Skin of body (tissue), 2 donors: Measurements from ENCODE around the gene FGD4. TPM values are rescaled to one million over a fixed set of nuclear protein-coding genes. Genes with fewer than 3 reads are reported as not detected.

Experiments used
- DNase-seq: peaks from one replicate; lab custom pipeline; 2025; lab: John Stamatoyannopoulos, UW
- total RNA-seq: library from RNA; depleted of rRNA; stranded (reverse); fragments of >200 nt; gene quantifications from one replicate; pipeline ENCODE4 v1.2.3, GENCODE V29; 2014

The FGD4 gene
- 21.9 TPM for total RNA-seq

GRCh38 chr12:32399370-32400113 lies at the start of gene FGD4:
Gene FGD4 (plus strand): TSS chr12:32399558.
- peak; percentile 1 for DNase-seq

DNA sequence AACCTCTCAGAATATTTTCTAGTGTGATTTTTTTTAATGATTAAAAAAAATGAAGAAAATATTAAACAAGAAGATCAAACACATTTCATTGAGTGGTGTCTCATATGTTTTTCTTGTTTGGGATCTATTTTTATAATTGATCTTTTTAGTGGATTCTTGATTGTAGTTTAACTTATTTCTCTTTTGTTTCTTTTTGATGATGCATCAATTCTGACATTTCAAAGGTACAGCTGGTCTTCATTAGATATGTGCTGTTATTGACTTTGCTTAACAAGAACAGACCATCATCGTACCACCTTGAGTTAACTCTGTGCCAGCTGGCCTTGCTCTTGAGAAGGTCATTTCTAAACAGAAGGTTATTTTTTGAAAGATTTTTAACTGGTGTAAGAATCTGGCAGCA lies 45.8 kb upstream of the FGD4 start:
- no peak for DNase-seq

DNA sequence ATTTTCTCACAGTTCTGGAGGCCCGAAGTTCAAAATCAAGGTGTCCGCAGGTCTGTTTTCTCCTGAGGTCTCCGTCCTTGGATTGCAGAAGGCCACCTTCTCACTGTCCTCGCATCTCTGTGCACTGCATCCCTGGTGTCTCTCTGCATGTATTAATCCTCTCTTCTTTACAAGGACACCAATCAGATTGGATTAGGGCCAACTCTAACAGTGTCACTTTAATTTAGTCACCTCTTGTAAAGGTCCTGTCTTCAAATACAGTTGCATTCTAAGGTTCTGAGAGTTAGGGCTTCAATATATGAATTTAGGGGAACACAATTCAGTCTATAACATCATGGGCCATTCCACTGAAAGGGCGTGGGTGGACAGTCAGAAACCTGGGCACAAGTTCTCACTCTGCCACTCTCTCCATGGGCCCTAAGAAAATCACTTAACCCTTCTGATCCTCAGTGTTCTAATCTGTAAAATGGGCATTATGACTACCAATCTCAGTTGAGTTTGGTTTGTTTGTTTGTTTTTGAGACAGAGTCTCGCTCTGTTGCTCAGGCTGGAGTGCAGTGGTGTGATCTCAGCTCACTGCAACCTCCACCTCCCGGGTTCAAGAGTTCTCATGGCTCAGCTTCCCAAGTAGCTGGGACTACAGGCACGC lies 41.6 kb upstream of the FGD4 start:
- no peak for DNase-seq

- DNase-seq = no peak
Measured at GRCh38 chr12:32360956-32361355, 38.4 kb upstream of the FGD4 start.

GRCh38 chr12:32362892-32363291 lies 36.5 kb upstream of the FGD4 start:
- DNase-seq = no peak

DNA sequence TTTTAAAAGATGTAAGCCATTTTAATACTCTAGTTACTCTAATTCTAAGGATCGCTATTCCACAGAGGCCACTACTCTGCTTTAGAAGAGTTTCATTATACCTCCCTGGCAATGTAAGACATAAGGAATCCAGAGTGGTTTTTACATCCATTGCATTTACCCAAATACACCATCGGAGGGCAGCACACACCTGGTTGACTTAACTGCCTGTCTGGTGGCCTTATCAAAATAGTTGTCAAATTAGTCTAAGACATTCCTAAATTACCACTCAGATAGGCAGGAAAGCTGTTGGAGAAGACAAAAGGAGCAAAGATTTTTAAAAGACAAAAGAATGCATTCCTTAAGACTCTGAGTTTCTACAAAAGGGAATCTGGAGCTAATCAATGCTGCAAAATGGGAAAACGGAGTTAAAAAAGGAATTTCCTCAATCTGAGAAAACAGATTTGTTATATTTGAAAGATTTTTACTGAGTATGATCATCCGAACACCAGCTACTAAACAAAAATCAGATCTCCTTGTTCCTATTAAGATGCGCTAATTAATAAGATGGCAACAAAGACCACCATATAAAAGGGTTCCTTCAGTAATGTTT lies 33.8 kb upstream of the FGD4 start:
- peak; percentile 48 for DNase-seq

DNA sequence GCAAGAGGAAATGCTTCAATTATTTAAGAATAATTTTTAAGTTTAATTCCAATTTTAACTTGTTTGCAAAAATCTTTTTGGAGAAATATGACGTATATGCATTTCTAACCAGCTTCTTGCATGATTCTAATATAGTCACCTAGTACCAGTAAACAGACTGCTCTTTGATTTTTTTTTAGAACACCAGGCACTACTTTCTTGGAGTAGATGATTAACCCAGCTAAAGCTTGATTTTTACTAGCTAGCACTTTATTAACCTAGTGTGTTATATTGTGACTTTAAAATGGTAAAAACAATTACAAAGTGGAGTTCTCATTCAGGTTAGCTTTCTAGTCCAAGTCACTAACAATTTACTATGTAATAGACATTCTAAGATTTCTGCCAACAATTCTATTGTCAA lies 32.6 kb upstream of the FGD4 start:
- no peak for DNase-seq

DNA sequence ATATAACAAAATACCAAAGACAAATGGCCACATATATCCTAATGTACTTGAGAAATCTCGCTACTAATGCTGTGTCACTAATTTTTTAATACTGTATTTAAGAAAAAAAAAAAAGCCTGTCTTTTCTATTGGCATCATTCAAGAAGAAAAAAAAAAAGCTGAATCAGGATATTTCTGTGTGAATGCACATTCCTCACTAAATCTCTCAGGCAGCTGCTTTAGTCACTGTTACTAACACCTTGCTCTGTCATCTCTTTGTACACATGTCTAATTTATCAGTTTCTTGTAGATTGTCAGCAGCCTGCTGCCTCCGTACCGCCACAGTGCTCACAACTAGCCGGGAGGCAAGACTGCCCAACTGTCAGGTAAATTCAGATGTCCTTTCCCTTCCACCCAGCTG lies 32.0 kb upstream of the FGD4 start:
- DNase-seq = no peak

DNA sequence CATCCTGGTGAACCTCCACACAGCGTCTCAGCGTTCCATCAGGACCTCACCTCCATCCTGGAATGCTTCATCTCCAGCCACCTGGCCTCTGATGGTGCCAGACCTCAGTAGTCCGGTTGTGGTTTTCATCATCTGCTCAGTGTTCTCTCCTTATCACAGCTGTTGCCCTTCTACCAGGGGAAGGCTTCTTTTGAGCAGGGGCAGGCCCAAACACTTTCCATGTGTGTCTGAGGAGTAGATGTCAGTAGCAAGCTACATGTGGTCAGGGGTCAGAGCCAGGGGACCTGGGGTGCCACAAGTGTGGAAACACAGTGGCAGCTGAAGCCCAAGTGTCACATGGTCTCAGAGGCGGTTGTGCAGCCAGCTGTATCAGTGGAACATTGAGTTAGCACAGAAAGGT lies 30.2 kb upstream of the FGD4 start:
- DNase-seq = no peak

GRCh38 chr12:32377344-32378055 lies 21.9 kb upstream of the FGD4 start:
- no peak for DNase-seq

DNA sequence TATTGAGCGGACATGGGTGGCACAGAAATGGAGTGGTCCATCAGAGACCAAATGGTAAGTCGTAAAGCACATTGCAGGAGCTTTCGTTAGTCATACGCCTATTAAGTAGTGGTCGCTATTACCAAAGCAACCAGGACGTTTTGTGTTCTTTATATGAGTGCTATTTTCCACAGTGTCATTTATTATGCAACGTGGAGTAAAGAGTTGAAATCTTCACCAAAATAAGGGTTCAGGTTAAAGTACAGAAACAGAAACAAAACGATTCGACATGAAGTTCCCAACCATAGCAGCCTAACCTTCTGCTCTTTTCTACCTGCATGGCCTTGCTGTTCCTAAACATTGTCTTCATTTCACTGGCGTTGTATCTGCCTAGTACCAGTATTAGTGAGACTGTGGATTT lies 20.1 kb upstream of the FGD4 start:
- DNase-seq = no peak

DNA sequence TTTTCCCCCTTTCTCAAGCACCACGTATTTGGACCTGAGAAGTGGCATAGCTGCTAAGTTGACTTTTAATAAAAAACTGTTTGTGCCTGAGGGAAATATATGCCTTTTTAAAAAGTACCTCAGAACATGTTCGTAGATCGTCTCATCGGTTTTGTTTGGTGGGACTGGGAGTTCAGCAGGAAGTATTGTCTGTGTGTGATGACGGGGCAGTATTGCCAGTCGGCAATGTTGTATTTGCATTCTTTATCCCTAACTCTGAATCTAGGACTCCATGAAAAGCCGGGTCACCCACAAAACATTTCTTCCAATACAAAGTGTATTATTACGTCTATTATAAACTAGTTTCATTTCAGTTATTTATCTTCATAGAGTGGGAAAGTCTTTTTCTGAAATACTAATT lies 19.7 kb upstream of the FGD4 start:
- no peak for DNase-seq

- DNase-seq = no peak
Measured at GRCh38 chr12:32382226-32382625, 17.1 kb upstream of the FGD4 start.

DNA sequence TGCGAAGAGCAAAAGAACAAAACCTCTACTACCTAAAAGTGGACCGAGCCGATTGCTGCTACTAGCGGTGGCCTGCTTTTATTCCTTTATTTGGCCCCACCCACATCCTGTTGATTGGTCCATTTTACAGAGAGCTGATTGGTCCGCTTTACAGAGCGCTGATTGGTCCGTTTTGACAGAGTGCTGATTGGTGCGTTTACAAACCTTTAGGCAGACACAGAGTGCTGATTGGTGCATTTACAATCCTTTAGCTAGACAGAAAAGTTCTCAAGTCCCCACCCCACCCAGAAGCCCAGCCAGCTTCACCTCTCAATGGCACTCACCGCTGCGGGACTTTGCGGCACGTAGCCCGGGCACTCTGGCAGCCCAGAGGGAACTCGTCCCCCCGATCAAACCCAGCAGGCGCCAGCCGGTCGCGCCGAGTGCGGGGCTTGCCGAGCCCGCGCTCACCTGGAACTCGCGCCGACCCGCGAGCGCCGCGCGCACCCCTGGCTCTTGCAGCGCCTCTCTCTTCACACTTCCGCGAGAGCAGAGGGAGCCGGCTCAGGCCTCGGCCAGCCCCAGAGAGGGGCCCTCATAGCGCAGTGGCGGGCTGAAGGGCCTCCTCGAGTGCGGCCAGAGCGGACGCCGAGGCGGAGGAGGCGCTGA lies 8.7 kb upstream of the FGD4 start:
- DNase-seq = no peak

DNA sequence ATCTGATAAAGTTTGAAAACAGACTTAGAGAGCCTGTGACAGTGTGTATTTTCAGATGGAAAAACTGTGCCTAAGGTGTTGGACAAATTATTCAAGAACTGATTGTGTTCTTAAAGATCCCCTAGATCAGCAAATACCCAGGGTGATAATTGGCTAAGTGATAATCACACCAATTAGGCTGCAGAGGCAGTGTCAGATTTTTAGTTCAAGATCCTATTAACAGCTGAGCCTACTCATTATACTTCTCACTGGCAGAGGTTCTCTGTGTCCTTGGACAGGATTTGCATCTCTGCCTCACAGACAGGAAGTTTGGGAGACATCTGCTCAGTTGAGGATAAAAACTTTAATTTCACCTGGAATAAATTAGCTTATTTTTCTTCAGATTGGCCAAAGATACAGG lies 4.3 kb upstream of the FGD4 start:
- DNase-seq = no peak

- no peak for DNase-seq
Measured at GRCh38 chr12:32397696-32398095, 1.7 kb upstream of the FGD4 start.

DNA sequence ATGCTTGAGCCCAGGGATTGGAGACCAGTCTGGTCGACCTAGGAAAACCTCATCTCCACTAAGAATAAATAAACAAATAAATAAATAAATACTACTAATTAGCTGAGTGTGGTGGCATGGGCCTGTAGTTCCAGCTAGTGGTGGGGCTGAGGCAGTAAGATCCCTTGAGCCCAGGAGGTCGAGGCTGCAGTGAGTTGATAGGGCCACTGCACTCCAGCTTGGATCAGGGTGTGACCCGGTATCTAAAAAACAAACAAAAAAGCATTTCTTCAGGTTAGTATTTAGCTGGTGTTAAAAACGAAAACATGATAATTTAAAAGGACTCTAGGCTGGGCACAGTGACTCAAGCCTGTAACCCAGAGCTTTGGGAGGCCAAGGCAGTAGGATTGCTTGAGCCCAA lies 1.2 kb upstream of the FGD4 start:
- DNase-seq = no peak

GRCh38 chr12:32398816-32399369 lies 465 bp upstream of the FGD4 start:
- no peak for DNase-seq

- no peak for DNase-seq
Measured at GRCh38 chr12:32400114-32400672, 835 bp downstream of the FGD4 start.

GRCh38 chr12:32400866-32401265 lies 1.5 kb downstream of the FGD4 start:
- no peak for DNase-seq

- DNase-seq = no peak
Measured at GRCh38 chr12:32402170-32402569, 2.8 kb downstream of the FGD4 start.
